Epithelial cell of umbilical artery (primary cell): ENCODE measurements around the gene CCT3. TPM values are rescaled to one million over a fixed set of nuclear protein-coding genes. Genes with fewer than 3 reads are reported as not detected.

ENCODE experiments used
- total RNA-seq: library from RNA; depleted of rRNA; stranded (reverse); fragments of >200 nt; gene quantifications from 2 replicates; pipeline ENCODE4 v1.2.3, GENCODE V29; 2014

The CCT3 gene
- total RNA-seq: 818 and 828 TPM in 2 replicates

GRCh38 chr1:156338180-156338976 lies at the start of gene CCT3, which contains the start of gene TSACC:
Gene CCT3 (minus strand): TSS chr1:156338292. CDS start chr1:156338184, 108 bp downstream.
Gene TSACC (plus strand): TSS chr1:156338526. CDS start chr1:156339758, 1,232 bp downstream.

GRCh38 chr1:156368889-156369684 lies 31.0 kb upstream of the CCT3 start, which contains the start of gene RHBG:
Gene RHBG (plus strand): TSS chr1:156369211. CDS start chr1:156369250, 39 bp downstream.

GRCh38 chr1:156298852-156299357 lies 39.2 kb downstream of the CCT3 start, which contains the start of gene VHLL:
Gene VHLL (minus strand): TSS chr1:156299307. CDS start chr1:156299189, 118 bp downstream.

GRCh38 chr1:156295391-156295947 lies 42.6 kb downstream of the CCT3 start, which contains the start of gene GLMP:
Gene GLMP (minus strand): TSS chr1:156295679. CDS start chr1:156295645, 34 bp downstream.

GRCh38 chr1:156284112-156284511 lies 54.0 kb downstream of the CCT3 start, which contains the start of gene TMEM79:
Gene TMEM79 (plus strand): TSS chr1:156284325. CDS start chr1:156285227, 902 bp downstream.

GRCh38 chr1:156282479-156283222 lies 55.4 kb downstream of the CCT3 start, which contains the start of gene SMG5:
Gene SMG5 (minus strand): TSS chr1:156282825. CDS start chr1:156282680, 145 bp downstream.

Other genes starting within 250 kb of the CCT3 start
- 758 and 890 TPM in 2 replicates for gene LMNA, start 223.6 kb downstream of the CCT3 start, total RNA-seq
- 0.65 and 1.8 TPM in 2 replicates for gene SEMA4A, start 184.7 kb downstream of the CCT3 start, total RNA-seq
- gene SLC25A44, start 144.2 kb downstream of the CCT3 start, total RNA-seq: 9.9 and 12.3 TPM in 2 replicates
- gene PMF1, start 125.3 kb downstream of the CCT3 start, total RNA-seq: 61.1 and 68.4 TPM in 2 replicates
- gene BGLAP, start 96.1 kb downstream of the CCT3 start, total RNA-seq: 0.61 and 0.65 TPM in 2 replicates
- gene PAQR6, start 90.2 kb downstream of the CCT3 start, total RNA-seq: under 0.01 and 0.15 TPM in 2 replicates
- 38.0 and 73.6 TPM in 2 replicates for gene SMG5, start 55.5 kb downstream of the CCT3 start, total RNA-seq
- under 0.01 and 0.91 TPM in 2 replicates for gene TMEM79, start 54.0 kb downstream of the CCT3 start, total RNA-seq
- 35.1 and 35.7 TPM in 2 replicates for gene GLMP, start 42.6 kb downstream of the CCT3 start, total RNA-seq
- not detected in 2 replicates for gene VHLL, start 39.0 kb downstream of the CCT3 start, total RNA-seq
- gene TSACC, start 234 bp upstream of the CCT3 start, total RNA-seq: not detected in 2 replicates
- gene RHBG, start 30.9 kb upstream of the CCT3 start, total RNA-seq: not detected in 2 replicates
- 2.7 and 3.9 TPM in 2 replicates for gene MEF2D, start 162.5 kb upstream of the CCT3 start, total RNA-seq
- gene IQGAP3, start 234.3 kb upstream of the CCT3 start, total RNA-seq: 16.6 and 17.2 TPM in 2 replicates
- gene TTC24, start 241.4 kb upstream of the CCT3 start, total RNA-seq: not detected in 2 replicates